SU-DHL-6 (cell line): ENCODE data around the gene OLFM1.
"Not testable (repeated sequence)": the region's sequence is repeated elsewhere in the genome, so short reads cannot be mapped to it uniquely, and the experiment has no call there.

ENCODE experiments used
- H2AFZ ChIP-seq: fragments of 200-600 bp; sonication (generic); 2 replicates; pipeline ENCODE4 v1.6.1; 2014; ENCODE audit warnings: low read depth, mild to moderate bottlenecking, moderate library complexity, mixed read lengths, antibody characterized with exemption, low read length; ENCODE audit not compliant: severe bottlenecking
- H3F3A ChIP-seq: fragments of 200-600 bp; shearing (Covaris generic); 2 replicates; pipeline ENCODE4 v1.6.0; 2016; ENCODE audit warnings: antibody characterized with exemption, mild to moderate bottlenecking; ENCODE audit not compliant: insufficient read depth
- H3K27ac ChIP-seq: fragments of 200-600 bp; sonication (generic); 2 replicates; pipeline ENCODE4 v1.5.1; 2016; ENCODE audit warnings: low read depth, mild to moderate bottlenecking, low read length, moderate library complexity, mixed read lengths
- H3K27me3 ChIP-seq: fragments of 200-600 bp; sonication (generic), shearing (Covaris generic); 2 replicates; pipeline ENCODE4 v1.6.0; 2014; ENCODE audit warnings: mild to moderate bottlenecking, low read length
- H3K36me3 ChIP-seq: fragments of 200-600 bp; sonication (generic); 2 replicates; pipeline ENCODE4 v1.6.1; 2014; ENCODE audit warnings: mild to moderate bottlenecking, low read length, mixed read lengths
- H3K4me2 ChIP-seq: fragments of 300-600, 200-600 bp; shearing (Covaris generic), sonication (generic); 2 replicates; pipeline ENCODE4 v1.6.0; 2014; ENCODE audit warnings: low read length, low read depth, mild to moderate bottlenecking; ENCODE audit not compliant: poor library complexity, severe bottlenecking
- H3K4me3 ChIP-seq: fragments of 200-600 bp; sonication (generic); 2 replicates; pipeline ENCODE4 v1.5.1; 2014; ENCODE audit warnings: antibody characterized with exemption, low read length, mild to moderate bottlenecking, mixed read lengths; ENCODE audit not compliant: insufficient read depth, poor library complexity, severe bottlenecking
- H3K79me2 ChIP-seq: fragments of 200-600 bp; sonication (generic); 2 replicates; pipeline ENCODE4 v1.6.1; 2014; ENCODE audit warnings: mild to moderate bottlenecking, low read length, moderate library complexity; ENCODE audit not compliant: insufficient read depth
- H3K9ac ChIP-seq: fragments of 200-600 bp; sonication (generic); 2 replicates; pipeline ENCODE4 v1.7.0; 2014; ENCODE audit warnings: mild to moderate bottlenecking, low read length
- H3K9me2 ChIP-seq: fragments of 200-600 bp; sonication (generic); replicated peaks from 2 replicates; pipeline ENCODE4 v1.6.1; 2014; ENCODE audit warnings: low read length; ENCODE audit not compliant: insufficient read depth
- H3K9me3 ChIP-seq: fragments of 200-600 bp; sonication (generic); 2 replicates; pipeline ENCODE4 v1.6.1; 2014; ENCODE audit warnings: low read length, mixed read lengths; ENCODE audit not compliant: insufficient read depth
- H4K20me1 ChIP-seq: fragments of 200-600 bp; sonication (generic); 2 replicates; pipeline ENCODE4 v1.6.1; 2014; ENCODE audit warnings: low read depth, mild to moderate bottlenecking, antibody characterized with exemption, low read length, moderate library complexity, mixed read lengths
- CTCF ChIP-seq: fragments of 200-600 bp; sonication (generic); IDR thresholded peaks from one replicate; pipeline ENCODE4 v1.5.1; 2017; ENCODE audit warnings: antibody characterized with exemption, mild to moderate bottlenecking, low read length, moderate library complexity; ENCODE audit not compliant: insufficient read depth, poor library complexity, severe bottlenecking
- EZH2phosphoT487 ChIP-seq: fragments of 200-600 bp; sonication (generic), shearing (Covaris generic); conservative IDR thresholded peaks from 2 replicates; pipeline ENCODE4 v1.6.1; 2018; ENCODE audit warnings: mild to moderate bottlenecking, antibody characterized with exemption, low read length, moderate library complexity, mixed read lengths

The OLFM1 gene

GRCh38 chr9:135060461-135061116, 26.9 kb upstream of the OLFM1 start:
- H3K9ac ChIP-seq = no peak overlapping the region
- H3K27ac ChIP-seq = no peak overlapping the region
- no peaks in the 10 kb centered on the region for H4K20me1 ChIP-seq
- H3K9me2 ChIP-seq = no peaks in the 10 kb centered on the region
- TF ChIP-seq CTCF (no peak), EZH2phosphoT487 (no peak)
- no peaks in the 10 kb centered on the region for H3F3A ChIP-seq
- H3K36me3 ChIP-seq = no peaks in the 10 kb centered on the region
- no peak overlapping the region for H3K4me3 ChIP-seq
- H3K27me3 ChIP-seq = peaks cover 4% of the 10 kb centered on the region; the same call in 1 of the 2 replicates
- H3K79me2 ChIP-seq = no peaks in the 10 kb centered on the region
- H3K4me2 ChIP-seq = no peak overlapping the region
- H3K9me3 ChIP-seq = peaks cover 20% of the 10 kb centered on the region; the same call in 1 of the 2 replicates
- no peak overlapping the region for H2AFZ ChIP-seq

- peaks cover 20% of the 10 kb centered on the region; the same call in 1 of the 2 replicates for H3K9me3 ChIP-seq
- no peaks in the 10 kb centered on the region for H3K79me2 ChIP-seq
- H3K4me2 ChIP-seq = no peak overlapping the region
- no peaks in the 10 kb centered on the region for H3F3A ChIP-seq
- no peak overlapping the region for H3K27ac ChIP-seq
- no peaks in the 10 kb centered on the region for H3K9me2 ChIP-seq
- H3K9ac ChIP-seq = no peak overlapping the region
- no peak overlapping the region for H2AFZ ChIP-seq
- peaks cover 4% of the 10 kb centered on the region; the same call in 1 of the 2 replicates for H3K27me3 ChIP-seq
- TF ChIP-seq EZH2phosphoT487 (no peak), CTCF (no peak)
- H4K20me1 ChIP-seq = no peaks in the 10 kb centered on the region
- no peaks in the 10 kb centered on the region for H3K36me3 ChIP-seq
- H3K4me3 ChIP-seq = no peak overlapping the region
These were observed 26.0 kb upstream of the OLFM1 start for GRCh38 chr9:135061441-135061840.

GRCh38 chr9:135062254-135062653, 25.2 kb upstream of the OLFM1 start:
- H3K36me3 ChIP-seq = no peaks in the 10 kb centered on the region
- H3K4me3 ChIP-seq = no peak overlapping the region
- no peaks in the 10 kb centered on the region for H3K79me2 ChIP-seq
- H3K4me2 ChIP-seq = no peak overlapping the region
- H3K9me2 ChIP-seq = no peaks in the 10 kb centered on the region
- peaks cover 20% of the 10 kb centered on the region; the same call in 1 of the 2 replicates for H3K9me3 ChIP-seq
- no peaks in the 10 kb centered on the region for H3F3A ChIP-seq
- H3K27ac ChIP-seq = no peak overlapping the region
- no peaks in the 10 kb centered on the region for H4K20me1 ChIP-seq
- 0 out of 2 replicates have a peak, but pooled peaks cover under 1% of the 10 kb centered on the region for H3K27me3 ChIP-seq
- H2AFZ ChIP-seq = no peak overlapping the region
- no peak for TF ChIP-seq CTCF
- TF ChIP-seq EZH2phosphoT487 = no peak
- no peak overlapping the region for H3K9ac ChIP-seq

- not testable (repeated sequence) for H3K27me3 ChIP-seq, H2AFZ ChIP-seq, H3K27ac ChIP-seq, H3K9me2 ChIP-seq, H3F3A ChIP-seq, H3K4me2 ChIP-seq, H3K4me3 ChIP-seq, H3K9ac ChIP-seq, H3K36me3 ChIP-seq, H4K20me1 ChIP-seq, H3K79me2 ChIP-seq
- H3K9me3 ChIP-seq = peaks cover 20% of the 10 kb centered on the region; the same call in 1 of the 2 replicates
These were observed 24.0 kb upstream of the OLFM1 start for GRCh38 chr9:135063466-135063865.

- not testable (repeated sequence) for H3K9me2 ChIP-seq, H2AFZ ChIP-seq, H3K79me2 ChIP-seq, H4K20me1 ChIP-seq, H3K36me3 ChIP-seq, H3K27ac ChIP-seq, H3F3A ChIP-seq, H3K4me3 ChIP-seq, H3K9ac ChIP-seq, H3K27me3 ChIP-seq, H3K4me2 ChIP-seq
- peaks cover 20% of the 10 kb centered on the region; the same call in 1 of the 2 replicates for H3K9me3 ChIP-seq
These were observed 23.6 kb upstream of the OLFM1 start for GRCh38 chr9:135063888-135064287.
